VCaP (cell line): Measurements from ENCODE around the gene UBN1.

Experiments used
- H3K27ac ChIP-seq: fragments of 450-650 bp; 2 replicates; pipeline ENCODE4 v1.5.1; 2017
- TF ChIP-seq, protein P1 (sequence below): fragments of 450-650 bp; conservative IDR thresholded peaks from 2 replicates; pipeline ENCODE4 v1.5.1; 2017; ENCODE audit warnings: mild to moderate bottlenecking, moderate library complexity

UBN1 gene

DNA sequence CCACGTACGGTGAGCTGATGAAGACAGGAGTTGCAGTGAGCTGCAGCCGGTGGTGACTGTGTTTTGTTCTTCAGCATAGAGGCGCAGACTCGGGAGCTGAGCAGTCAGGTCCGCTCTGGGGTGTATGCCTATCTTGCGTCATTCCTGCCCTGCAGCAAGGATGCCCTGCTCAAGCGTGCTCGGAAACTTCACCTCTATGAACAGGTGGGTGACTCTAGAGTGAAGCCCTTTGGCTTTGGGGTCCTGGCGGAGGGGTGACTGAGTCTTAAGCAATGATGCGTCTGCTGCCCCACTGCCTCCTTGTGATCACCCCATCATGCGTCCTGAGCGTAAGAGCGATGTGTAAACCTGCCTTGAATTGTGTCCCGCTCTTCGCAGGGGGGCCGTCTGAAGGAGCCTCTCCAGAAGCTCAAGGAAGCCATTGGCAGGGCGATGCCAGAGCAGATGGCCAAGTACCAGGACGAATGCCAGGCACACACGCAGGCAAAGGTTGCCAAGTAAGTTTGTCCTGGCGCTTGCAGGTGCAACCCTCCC, 22.9 kb downstream of the UBN1 start:
- peak overlapping the region; percentile 79 for H3K27ac ChIP-seq
- TF ChIP-seq, protein P1, sequence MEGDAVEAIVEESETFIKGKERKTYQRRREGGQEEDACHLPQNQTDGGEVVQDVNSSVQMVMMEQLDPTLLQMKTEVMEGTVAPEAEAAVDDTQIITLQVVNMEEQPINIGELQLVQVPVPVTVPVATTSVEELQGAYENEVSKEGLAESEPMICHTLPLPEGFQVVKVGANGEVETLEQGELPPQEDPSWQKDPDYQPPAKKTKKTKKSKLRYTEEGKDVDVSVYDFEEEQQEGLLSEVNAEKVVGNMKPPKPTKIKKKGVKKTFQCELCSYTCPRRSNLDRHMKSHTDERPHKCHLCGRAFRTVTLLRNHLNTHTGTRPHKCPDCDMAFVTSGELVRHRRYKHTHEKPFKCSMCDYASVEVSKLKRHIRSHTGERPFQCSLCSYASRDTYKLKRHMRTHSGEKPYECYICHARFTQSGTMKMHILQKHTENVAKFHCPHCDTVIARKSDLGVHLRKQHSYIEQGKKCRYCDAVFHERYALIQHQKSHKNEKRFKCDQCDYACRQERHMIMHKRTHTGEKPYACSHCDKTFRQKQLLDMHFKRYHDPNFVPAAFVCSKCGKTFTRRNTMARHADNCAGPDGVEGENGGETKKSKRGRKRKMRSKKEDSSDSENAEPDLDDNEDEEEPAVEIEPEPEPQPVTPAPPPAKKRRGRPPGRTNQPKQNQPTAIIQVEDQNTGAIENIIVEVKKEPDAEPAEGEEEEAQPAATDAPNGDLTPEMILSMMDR, result no peak

DNA sequence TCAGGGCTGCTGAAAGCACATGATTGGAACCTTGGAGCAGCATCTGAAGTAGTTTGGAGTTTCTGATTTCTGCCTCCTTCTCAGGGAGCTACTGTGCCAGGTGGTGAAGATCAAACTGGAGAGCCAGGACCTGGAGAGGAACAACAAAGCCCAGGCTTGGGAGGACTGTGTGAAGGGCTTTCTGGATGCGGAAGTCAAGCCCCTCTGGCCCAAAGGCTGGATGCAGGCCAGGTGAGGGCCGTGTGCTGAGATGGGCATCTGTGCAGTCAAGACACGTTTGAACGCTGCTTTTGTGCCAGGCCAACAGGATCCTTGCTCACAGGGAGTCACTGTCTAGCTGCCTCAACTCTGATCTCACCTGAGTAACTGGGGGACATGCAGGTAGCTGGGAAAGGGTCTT, 23.8 kb downstream of the UBN1 start:
- TF ChIP-seq, protein P1, result no peak
- H3K27ac ChIP-seq, result peak overlapping the region; percentile 79; the same call in 1 of the 2 replicates

DNA sequence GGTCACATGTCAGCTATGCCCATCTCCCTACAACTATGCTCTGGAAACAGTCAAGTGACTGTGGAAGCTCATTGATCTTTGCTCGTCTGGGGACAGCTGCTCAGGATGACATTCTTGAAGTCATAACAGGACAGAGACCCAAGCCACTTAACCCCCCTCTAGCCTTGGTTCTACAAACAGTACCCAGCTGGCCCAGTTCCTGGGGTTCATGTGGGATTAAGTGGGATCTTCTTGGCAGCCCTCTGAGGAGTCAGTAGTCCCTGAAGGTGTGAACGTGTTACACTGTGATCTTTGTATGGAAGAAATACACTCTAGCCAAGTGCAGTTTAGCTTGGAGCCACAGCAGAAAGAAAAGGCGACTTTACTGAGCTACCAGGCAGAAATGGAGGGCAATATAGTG, 25.8 kb downstream of the UBN1 start:
- H3K27ac ChIP-seq, result no peak overlapping the region
- TF ChIP-seq, protein P1, result no peak

DNA sequence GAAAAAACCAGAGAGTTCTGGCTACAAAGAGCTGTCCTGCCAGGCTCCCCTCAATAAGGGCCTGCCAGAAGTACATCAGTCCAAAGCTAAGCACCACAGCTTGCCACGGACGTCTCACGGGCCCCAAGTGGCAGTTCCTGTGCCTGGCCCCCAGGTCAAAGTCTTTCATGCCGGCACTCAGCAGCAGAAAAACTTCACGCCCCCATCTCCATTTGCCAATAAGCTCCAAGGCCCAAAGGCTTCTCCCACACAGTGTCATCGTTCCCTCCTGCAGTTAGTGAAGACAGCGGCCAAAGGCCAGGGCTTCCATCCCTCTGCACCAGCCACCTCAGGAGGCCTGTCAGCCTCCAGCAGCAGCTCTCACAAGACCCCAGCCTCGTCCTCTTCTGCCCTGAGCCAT, 27.4 kb downstream of the UBN1 start:
- H3K27ac ChIP-seq, result no peak overlapping the region
- TF ChIP-seq, protein P1, result no peak

DNA sequence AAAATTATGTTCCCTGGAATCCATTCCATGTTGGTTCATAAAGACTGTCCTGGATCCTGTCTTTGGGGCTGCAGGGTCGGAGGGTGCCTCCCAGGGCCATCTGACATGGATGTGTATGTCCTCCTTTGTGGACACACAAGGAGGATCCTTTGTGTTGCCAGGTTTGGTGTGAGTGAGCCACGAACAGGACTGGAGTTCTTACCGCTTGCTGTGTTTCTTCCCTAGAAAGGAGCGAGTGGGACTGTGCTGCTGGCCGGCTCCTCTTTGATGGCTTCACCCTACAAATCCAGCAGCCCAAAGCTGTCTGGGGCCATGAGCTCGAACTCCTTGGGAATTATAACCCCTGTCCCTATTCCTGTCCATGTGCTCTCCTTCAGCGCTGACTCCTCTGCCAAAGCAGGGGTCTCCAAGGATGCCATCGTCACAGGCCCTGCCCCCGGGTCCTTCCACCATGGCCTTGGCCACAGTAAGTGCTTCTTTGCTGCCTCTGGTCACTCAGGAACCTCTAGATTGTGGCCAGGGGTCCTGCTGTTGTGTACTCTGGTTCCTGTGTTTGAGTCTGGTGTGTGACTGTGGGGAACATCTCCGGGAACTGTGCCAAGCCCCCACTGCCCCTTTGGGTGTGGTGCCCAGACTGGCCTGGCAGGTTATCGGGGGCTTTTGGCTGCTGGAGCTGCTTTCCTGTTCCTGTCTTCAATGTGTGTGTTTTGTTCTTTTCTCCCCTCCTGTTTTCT, 29.5 kb downstream of the UBN1 start:
- TF ChIP-seq, protein P1, result no peak
- no peak overlapping the region for H3K27ac ChIP-seq

DNA sequence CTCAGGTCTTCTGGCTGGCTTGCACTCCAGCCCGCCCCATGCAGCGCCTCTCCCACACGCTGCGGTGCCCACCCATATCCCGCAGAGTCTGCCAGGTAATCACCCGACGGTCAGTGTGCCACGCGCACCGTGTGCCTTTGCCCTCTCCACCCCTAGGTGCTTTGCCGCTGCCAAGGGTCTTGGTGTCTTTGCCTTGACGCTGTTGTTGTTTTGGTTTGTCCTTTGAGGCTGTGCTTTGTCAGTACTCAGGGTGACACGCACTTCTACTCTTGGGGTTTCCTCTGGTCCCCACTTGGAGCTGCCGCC, 30.1 kb downstream of the UBN1 start:
- TF ChIP-seq, protein P1, result no peak
- H3K27ac ChIP-seq, result no peak overlapping the region

DNA sequence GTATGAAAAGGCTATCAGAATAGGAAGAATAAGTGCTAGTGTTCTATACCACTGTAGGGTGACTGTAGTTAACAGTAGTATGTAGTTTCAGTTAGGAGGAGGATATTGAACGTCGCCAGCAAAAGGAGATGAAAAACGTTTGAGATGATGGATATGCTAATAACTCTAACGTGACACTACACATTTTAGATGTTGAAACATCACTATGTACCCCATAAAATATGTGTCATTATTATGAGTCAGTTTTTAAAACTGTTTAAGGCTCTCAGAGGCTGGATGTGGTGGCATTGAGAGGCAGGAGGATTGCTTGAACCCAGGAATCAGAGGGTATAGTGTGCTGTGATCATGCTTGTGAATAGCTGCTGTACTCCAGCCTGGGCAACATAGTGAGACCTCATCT, 31.8 kb downstream of the UBN1 start:
- TF ChIP-seq, protein P1, result no peak
- no peak overlapping the region for H3K27ac ChIP-seq
